ENCODE measurements around the gene HAPLN2. TPM values are rescaled to one million over a fixed set of nuclear protein-coding genes. Genes with fewer than 3 reads are reported as not detected.
"Not testable (repeated sequence)": the region's sequence is repeated elsewhere in the genome, so short reads cannot be mapped to it uniquely, and the experiment has no call there.

Gene HAPLN2
- total RNA-seq, 1 donor from 2014 or later, result not detected

GRCh38 chr1:156608036-156608674, 11.1 kb upstream of the HAPLN2 start:
- Histone ChIP-seq H3F3A (ENCODE audit: low read depth) (no peaks in the 10 kb centered on the region), H3K9ac (no peak overlapping the region), H3K9me3 (ENCODE audit: low read depth) (no peaks in the 10 kb centered on the region), H3K36me3 (no peaks in the 10 kb centered on the region), H3K27me3 (peaks cover 28% of the 10 kb centered on the region), H3K79me2 (ENCODE audit: low read depth) (no peaks in the 10 kb centered on the region), H4K20me1 (ENCODE audit: low read depth) (no peaks in the 10 kb centered on the region), H3K4me1 (no peaks in the 10 kb centered on the region), H3K4me2 (no peak overlapping the region), H3K4me3 (no peak overlapping the region), H2AFZ (replicated peaks) (no peak overlapping the region), H3K27ac (no peak overlapping the region)
- Mint-ChIP-seq H3K27me3 (ENCODE audit: insufficient read depth, low read depth) (peaks cover 5% of the 10 kb centered on the region), H3K4me1 (peaks cover 2% of the 10 kb centered on the region), H3K4me3 (no peak overlapping the region), H3K9me3 (no peaks in the 10 kb centered on the region), H3K36me3 (no peaks in the 10 kb centered on the region), H3K27ac (no peak overlapping the region)
- TF ChIP-seq EZH2 (IDR thresholded peaks at IDR 0.05) (no peak), CTCF (IDR thresholded peaks at IDR 0.05) (peak; percentile 77)
- peak; percentile 75 for DNase-seq (ENCODE audit: low spot score)

- Histone ChIP-seq H3K27ac (no peak overlapping the region), H2AFZ (replicated peaks) (no peak overlapping the region), H3K79me2 (ENCODE audit: low read depth) (no peaks in the 10 kb centered on the region), H3K9ac (no peak overlapping the region), H3K4me2 (no peak overlapping the region), H3K27me3 (peaks cover 32% of the 10 kb centered on the region), H3K36me3 (no peaks in the 10 kb centered on the region), H4K20me1 (ENCODE audit: low read depth) (no peaks in the 10 kb centered on the region), H3F3A (ENCODE audit: low read depth) (no peaks in the 10 kb centered on the region), H3K4me3 (no peak overlapping the region), H3K9me3 (ENCODE audit: low read depth) (no peaks in the 10 kb centered on the region), H3K4me1 (no peaks in the 10 kb centered on the region)
- Mint-ChIP-seq H3K36me3 (no peaks in the 10 kb centered on the region), H3K4me1 (peaks cover 2% of the 10 kb centered on the region), H3K9me3 (no peaks in the 10 kb centered on the region), H3K27me3 (ENCODE audit: insufficient read depth, low read depth) (peaks cover 5% of the 10 kb centered on the region), H3K4me3 (no peak overlapping the region), H3K27ac (no peak overlapping the region)
- peak; percentile 58 for DNase-seq (ENCODE audit: low spot score)
- TF ChIP-seq EZH2phosphoT487 (IDR thresholded peaks at IDR 0.05) (no peak), EZH2 (IDR thresholded peaks at IDR 0.05) (no peak), CTCF (IDR thresholded peaks at IDR 0.05) (peak; percentile 64)
These were observed 10.2 kb upstream of the HAPLN2 start for GRCh38 chr1:156608981-156609380.

- H3K27me3 ChIP-seq, result peaks cover 39% of the 10 kb centered on the region
- not testable (repeated sequence) for H3K4me3 ChIP-seq; H3K4me3 Mint-ChIP-seq; H3K4me2 ChIP-seq; DNase-seq (ENCODE audit: low spot score); H2AFZ ChIP-seq (replicated peaks); H3K9ac ChIP-seq; H3K36me3 Mint-ChIP-seq; H3K36me3 ChIP-seq; H3K4me1 ChIP-seq; H3K79me2 ChIP-seq (ENCODE audit: low read depth); H3F3A ChIP-seq (ENCODE audit: low read depth); H3K27ac ChIP-seq; H3K4me1 Mint-ChIP-seq; H4K20me1 ChIP-seq (ENCODE audit: low read depth); H3K9me3 ChIP-seq (ENCODE audit: low read depth); H3K27me3 Mint-ChIP-seq (ENCODE audit: insufficient read depth, low read depth); H3K27ac Mint-ChIP-seq; H3K9me3 Mint-ChIP-seq
These were observed 9.1 kb upstream of the HAPLN2 start for GRCh38 chr1:156610072-156610471.

- H3K4me2 ChIP-seq, result no peak overlapping the region
- peaks cover 53% of the 10 kb centered on the region for H3K27me3 ChIP-seq
- H3K4me1 ChIP-seq, result no peaks in the 10 kb centered on the region
- H3K36me3 ChIP-seq, result no peaks in the 10 kb centered on the region
- H3K27ac ChIP-seq, result no peak overlapping the region
- no peaks in the 10 kb centered on the region for H4K20me1 ChIP-seq (ENCODE audit: low read depth)
- Mint-ChIP-seq H3K9me3 (no peaks in the 10 kb centered on the region), H3K4me3 (no peak overlapping the region), H3K4me1 (peaks cover 5% of the 10 kb centered on the region), H3K27me3 (ENCODE audit: insufficient read depth, low read depth) (peaks cover 10% of the 10 kb centered on the region), H3K36me3 (no peaks in the 10 kb centered on the region), H3K27ac (no peak overlapping the region)
- no peaks in the 10 kb centered on the region for H3F3A ChIP-seq (ENCODE audit: low read depth)
- H3K9ac ChIP-seq, result no peak overlapping the region
- no peaks in the 10 kb centered on the region for H3K79me2 ChIP-seq (ENCODE audit: low read depth)
- no peak for TF ChIP-seq CTCF (IDR thresholded peaks at IDR 0.05)
- TF ChIP-seq EZH2 (IDR thresholded peaks at IDR 0.05), result no peak
- no peak for TF ChIP-seq EZH2phosphoT487 (IDR thresholded peaks at IDR 0.05)
- no peak overlapping the region for H2AFZ ChIP-seq (replicated peaks)
- no peaks in the 10 kb centered on the region for H3K9me3 ChIP-seq (ENCODE audit: low read depth)
- H3K4me3 ChIP-seq, result no peak overlapping the region
- no peak for DNase-seq (ENCODE audit: low spot score)
These were observed 6.5 kb upstream of the HAPLN2 start for GRCh38 chr1:156612666-156613065.

All from neural progenitor cell (in vitro differentiated cells).